OCI-LY7 (cell line): ENCODE measurements around the gene RBM20. TPM values are rescaled to one million over a fixed set of nuclear protein-coding genes. Genes with fewer than 3 reads are reported as not detected.

Experiments
- BruUV-seq: library from RNA; stranded (reverse); fragments of 400-500 nt; replicated peaks from 2 replicates; lab custom pipeline; 2021; lab: Mats Ljungman, UMichigan
- CTCF ChIA-PET: fragments of 300-600 bp; sonication (Branson Sonifier 250); formaldehyde crosslinking; loops from one replicate; lab custom pipeline; 2022; ENCODE audit warnings: antibody characterized with exemption; ENCODE audit not compliant: unreplicated experiment; lab: Charles Lee
- POLR2A ChIA-PET: fragments of 300-600 bp; sonication (Branson Sonifier 250); formaldehyde crosslinking; loops from one replicate; lab custom pipeline; 2022; ENCODE audit warnings: antibody characterized with exemption; lab: Charles Lee
- DNase-seq: peaks from one replicate; pipeline ENCODE4 v3.0.0-alpha.2; 2015; ENCODE audit warnings: low spot score
- H2AFZ ChIP-seq: fragments of 200-600 bp; sonication (generic), shearing (Covaris generic); 2 replicates; pipeline ENCODE4 v1.6.1; 2014; ENCODE audit warnings: mild to moderate bottlenecking, antibody characterized with exemption, low read length, moderate library complexity
- H3K27ac ChIP-seq: fragments of 200-600 bp; sonication (generic); 2 replicates; pipeline ENCODE4 v1.5.1; 2014; ENCODE audit warnings: mixed run types, low read depth, mild to moderate bottlenecking, moderate library complexity, low read length, inconsistent platforms; ENCODE audit not compliant: poor library complexity, severe bottlenecking
- H3K36me3 ChIP-seq: fragments of 200-600 bp; sonication (generic); 2 replicates; pipeline ENCODE4 v1.6.1; 2014; ENCODE audit warnings: mild to moderate bottlenecking, antibody characterized with exemption, low read length, moderate library complexity, mixed read lengths; ENCODE audit not compliant: insufficient read depth
- H3K4me1 ChIP-seq: fragments of 200-600 bp; sonication (generic); 2 replicates; pipeline ENCODE4 v1.5.1; 2014; ENCODE audit warnings: mild to moderate bottlenecking, low read length; ENCODE audit not compliant: insufficient read depth, poor library complexity, severe bottlenecking
- H3K4me2 ChIP-seq: fragments of 200-600 bp; sonication (generic); 2 replicates; pipeline ENCODE4 v1.6.1; 2014; ENCODE audit warnings: mild to moderate bottlenecking, low read length
- H3K4me3 ChIP-seq: fragments of 200-600 bp; sonication (generic); 2 replicates; pipeline ENCODE4 v1.5.1; 2014; ENCODE audit warnings: mild to moderate bottlenecking, low read depth, low read length; ENCODE audit not compliant: poor library complexity, severe bottlenecking
- H3K79me2 ChIP-seq: fragments of 200-600 bp; sonication (generic); 2 replicates; pipeline ENCODE4 v1.6.1; 2016; ENCODE audit warnings: low read depth, mild to moderate bottlenecking, low read length, moderate library complexity, mixed read lengths; ENCODE audit not compliant: insufficient read depth
- H3K9me2 ChIP-seq: fragments of 200-600 bp; sonication (generic); 2 replicates; pipeline ENCODE4 v1.6.1; 2016; ENCODE audit warnings: mild to moderate bottlenecking, low read length, mixed read lengths; ENCODE audit not compliant: insufficient read depth
- H3K9me3 ChIP-seq: fragments of 200-600 bp; sonication (generic); 2 replicates; pipeline ENCODE4 v1.6.1; 2014; ENCODE audit warnings: mild to moderate bottlenecking, mixed run types, low read length, mixed read lengths
- H4K20me1 ChIP-seq: fragments of 200-600 bp; sonication (generic); 2 replicates; pipeline ENCODE4 v1.6.1; 2014; ENCODE audit warnings: mild to moderate bottlenecking, antibody characterized with exemption, low read length, moderate library complexity, mixed read lengths; ENCODE audit not compliant: insufficient read depth
- CTCF ChIP-seq: fragments of 200-600 bp; sonication (generic); conservative IDR thresholded peaks from 2 replicates; pipeline ENCODE4 v1.5.1; 2014; ENCODE audit warnings: mild to moderate bottlenecking, antibody characterized with exemption, low read length, moderate library complexity, mixed read lengths
- EZH2phosphoT487 ChIP-seq: fragments of 200-600 bp; sonication (generic); IDR thresholded peaks from 2 replicates; pipeline ENCODE4 v1.6.1; 2018; ENCODE audit warnings: low read depth, borderline replicate concordance, mild to moderate bottlenecking, mixed run types, antibody characterized with exemption, low read length, moderate library complexity, mixed read lengths
- intact Hi-C: fragments of 100-400 bp; cut with micrococcal nuclease; formaldehyde crosslinking; loops from one replicate; pipeline ENCODE4 v1.10.0; 2022; ENCODE audit not compliant: unreplicated experiment
- total RNA-seq, 2 experiments: library from RNA; depleted of rRNA in 1 of 2; stranded (reverse); fragments of >200 nt in 1 of 2; shearing (Covaris generic) in 1 of 2; gene quantifications; 2 replicates each; pipeline ENCODE4 v1.2.3, GENCODE V29; 2014 to 2022

Gene RBM20
- total RNA-seq, 2 experiments from 2014 or later = 0.35 to 1.0 TPM

- H3K36me3 ChIP-seq = no peaks in the 10 kb centered on the region
- no peak overlapping the region for H3K4me3 ChIP-seq
- no peak overlapping the region for H3K4me2 ChIP-seq
- H3K27ac ChIP-seq = no peak overlapping the region
- intact Hi-C loops = no loop called here
- ChIA-PET POLR2A (interaction anchor here (2.4 to 5.1 kb wide), 2 partner anchors 7 to 14 kb away, joined by 13 to 25 read pairs; no protein-coding TSS in a partner anchor), CTCF (interaction anchor here (1.0 kb wide), 1 partner anchor 8 kb away, joined by 3 read pairs; no protein-coding TSS in a partner anchor)
- H2AFZ ChIP-seq = no peak overlapping the region
- H3K4me1 ChIP-seq = peaks cover 53% of the 10 kb centered on the region
- no peaks in the 10 kb centered on the region for H3K79me2 ChIP-seq
- TF ChIP-seq EZH2phosphoT487 (no peak), CTCF (no peak)
- no TSS peak for BruUV-seq
- no peaks in the 10 kb centered on the region for H4K20me1 ChIP-seq
- H3K9me2 ChIP-seq = no peaks in the 10 kb centered on the region
- no peak for DNase-seq
- H3K9me3 ChIP-seq = no peaks in the 10 kb centered on the region
These were observed 209.9 kb downstream of the RBM20 start for GRCh38 chr10:110853921-110854605.

GRCh38 chr10:110857265-110858171 lies 213.4 kb downstream of the RBM20 start:
- CTCF ChIA-PET = interaction anchor here (0.6 to 5.3 kb wide), 6 partner anchors 10 to 418 kb away, joined by 3 to 39 read pairs (median 6); partner anchors contain the start of genes BBIP1 and SHOC2
- POLR2A ChIA-PET = interaction anchor here (0.6 to 5.5 kb wide), 16 partner anchors 10 to 239 kb away, joined by 3 to 121 read pairs (median 4); partner anchors contain the start of gene PDCD4
- peak; percentile 84 for DNase-seq
- Histone ChIP-seq H3K27ac (peak overlapping the region; percentile 91), H3K4me1 (peaks cover 75% of the 10 kb centered on the region), H3K36me3 (no peaks in the 10 kb centered on the region), H3K4me2 (peak overlapping the region; percentile 75), H2AFZ (peak overlapping the region; percentile 42; the same call in 1 of the 2 replicates), H3K9me2 (no peaks in the 10 kb centered on the region), H3K9me3 (no peaks in the 10 kb centered on the region), H3K79me2 (no peaks in the 10 kb centered on the region), H3K4me3 (peak overlapping the region; percentile 11), H4K20me1 (no peaks in the 10 kb centered on the region)
- no TSS peak for BruUV-seq
- TF ChIP-seq CTCF (no peak), EZH2phosphoT487 (no peak)
- intact Hi-C loops = loop anchor here (1.0 kb wide), 2 partner anchors 14 to 36 kb away; no protein-coding TSS in a partner anchor
